NOMO-1 treated with dmso at 0.1 percent for 144 hours (cell line): ENCODE data around the gene MACROD2.

Source experiments
- DNase-seq: peaks from one replicate; lab custom pipeline; 2025; ENCODE audit not compliant: unreplicated experiment; lab: John Stamatoyannopoulos, UW

The MACROD2 gene

DNA sequence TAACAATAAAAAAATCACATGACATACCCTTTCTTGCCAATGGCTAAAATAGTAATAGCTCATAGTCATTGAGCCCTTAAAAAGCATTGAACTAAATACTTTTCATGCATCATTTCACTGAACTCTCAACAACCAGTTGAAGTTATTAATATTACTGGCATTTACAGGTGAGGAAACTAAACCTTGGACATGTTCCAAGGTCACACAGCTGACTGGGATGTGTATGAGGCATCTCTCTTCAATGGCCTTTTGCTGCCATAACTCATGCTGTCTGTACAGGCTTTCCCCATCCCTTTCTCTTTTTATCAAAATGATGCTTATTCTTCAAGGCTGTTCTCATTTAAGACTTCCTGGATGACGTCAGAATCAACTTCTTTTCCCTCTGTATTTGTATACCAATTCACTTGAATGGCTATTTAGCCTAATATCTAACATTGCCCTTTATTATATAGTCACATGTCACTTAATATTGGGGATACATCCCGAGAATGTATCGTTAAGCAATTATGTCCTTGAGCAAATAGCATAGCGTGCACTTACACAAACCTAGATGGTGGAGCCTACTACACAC, 2101.5 kb downstream of the MACROD2 start:
- DNase-seq, result no peak

DNA sequence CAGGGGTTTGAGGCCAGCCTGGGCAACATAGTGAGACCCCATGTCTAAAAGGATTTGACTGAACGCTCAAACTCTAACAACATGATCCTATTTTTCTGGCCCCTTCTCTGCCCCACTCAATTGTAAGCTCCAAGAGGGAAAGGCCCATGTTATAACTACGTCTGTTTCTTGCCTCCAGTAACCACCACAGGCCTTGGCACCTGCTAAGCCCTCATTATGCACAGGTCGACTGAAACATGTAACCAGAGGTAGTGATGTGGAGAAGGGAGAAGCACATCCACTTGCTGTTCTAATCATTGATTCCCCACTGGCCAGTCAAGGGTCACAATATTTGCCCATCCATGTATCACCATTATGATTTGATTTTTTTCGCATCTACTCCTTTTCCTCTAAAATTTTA, 2102.5 kb downstream of the MACROD2 start:
- no peak for DNase-seq

- no peak for DNase-seq
These were observed 2103.7 kb downstream of the MACROD2 start for GRCh38 chr20:16098890-16099639.

DNA sequence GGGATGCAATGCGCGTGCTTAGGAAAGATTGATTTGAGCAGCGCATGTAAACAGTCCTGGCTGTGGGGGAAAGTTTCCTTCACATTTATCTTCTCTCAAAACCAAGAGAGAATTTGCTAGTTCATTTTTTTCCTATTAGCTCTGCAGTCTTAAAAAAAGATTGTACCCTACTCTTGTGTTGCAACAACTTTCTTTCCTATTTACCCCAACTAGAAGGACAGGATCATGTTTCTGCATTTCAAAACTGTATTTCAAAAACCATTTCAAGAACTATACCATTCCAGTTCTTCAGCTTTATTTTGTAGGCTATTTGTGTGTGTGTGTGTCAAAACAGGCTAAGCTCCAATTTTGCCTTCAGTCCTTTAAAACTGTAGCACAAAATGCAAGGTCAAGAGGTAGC, 2104.8 kb downstream of the MACROD2 start:
- no peak for DNase-seq

GRCh38 chr20:16100767-16101166, 2105.5 kb downstream of the MACROD2 start:
- DNase-seq, result no peak
